SKM-1 treated with dmso at 0.1 percent for 144 hours (cell line): Measurements from ENCODE around the gene S100A12.

Source experiments
- DNase-seq: peaks from one replicate; lab custom pipeline; 2025; ENCODE audit not compliant: unreplicated experiment; lab: John Stamatoyannopoulos, UW

The S100A12 gene

DNA sequence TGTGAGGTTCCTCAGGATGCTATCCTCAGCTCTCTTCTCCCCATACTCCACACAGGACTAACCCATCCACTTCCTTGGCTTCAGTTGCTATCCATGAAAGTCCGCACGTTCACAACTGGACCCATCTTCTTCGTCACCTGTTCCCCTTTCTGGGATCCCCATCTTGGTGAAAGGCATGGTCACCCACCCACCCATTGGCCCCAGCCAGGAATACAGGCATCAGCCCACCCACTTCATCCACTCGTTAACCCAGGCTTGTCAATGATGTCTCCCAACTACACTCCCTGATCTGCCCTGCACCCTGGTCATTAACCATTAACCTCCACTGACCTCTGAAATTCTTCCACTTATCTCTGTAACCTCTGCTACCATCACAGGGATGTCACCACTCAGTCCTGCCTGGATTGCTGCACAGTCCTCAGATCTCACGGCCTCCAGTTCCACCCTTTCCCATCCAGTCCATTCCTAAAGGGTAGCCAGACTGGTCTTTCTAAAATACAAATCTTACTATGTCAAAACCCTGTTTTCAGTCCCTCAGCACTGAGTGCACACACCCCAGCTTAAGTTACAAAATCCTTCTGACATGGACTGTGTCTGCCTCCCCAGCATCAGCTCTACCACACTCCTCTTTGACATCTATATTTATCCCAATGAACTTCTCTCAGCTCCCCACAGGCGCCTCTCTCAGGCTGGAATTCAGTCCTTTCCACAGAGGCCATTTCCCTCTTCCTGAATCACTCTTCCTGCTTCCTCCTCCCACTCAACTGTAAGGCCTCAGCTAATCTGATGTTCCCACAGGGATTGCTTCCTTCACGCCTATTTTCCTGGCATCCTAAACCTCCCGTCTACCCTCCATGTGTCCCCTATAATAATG lies 37.2 kb downstream of the S100A12 start:
- DNase-seq: no peak

DNA sequence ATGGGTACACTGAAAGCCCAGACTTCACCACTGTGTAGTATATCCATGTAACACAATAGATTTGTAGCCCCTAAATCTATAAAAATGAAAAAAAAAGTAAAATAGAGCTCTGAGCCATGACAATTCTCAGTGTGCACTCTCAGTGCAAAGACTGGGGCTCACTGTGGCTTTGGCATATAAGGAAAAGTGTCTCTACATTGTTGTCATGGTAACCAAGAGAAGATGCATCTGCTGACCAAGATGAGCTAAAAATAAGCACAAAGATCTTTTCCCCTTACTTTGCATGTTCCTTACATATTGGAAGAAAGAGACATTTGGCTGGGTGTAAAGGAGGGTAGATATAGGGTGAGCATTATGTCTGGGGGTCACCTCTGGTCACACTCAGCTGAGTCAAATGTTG lies 38.8 kb downstream of the S100A12 start:
- DNase-seq: no peak

DNA sequence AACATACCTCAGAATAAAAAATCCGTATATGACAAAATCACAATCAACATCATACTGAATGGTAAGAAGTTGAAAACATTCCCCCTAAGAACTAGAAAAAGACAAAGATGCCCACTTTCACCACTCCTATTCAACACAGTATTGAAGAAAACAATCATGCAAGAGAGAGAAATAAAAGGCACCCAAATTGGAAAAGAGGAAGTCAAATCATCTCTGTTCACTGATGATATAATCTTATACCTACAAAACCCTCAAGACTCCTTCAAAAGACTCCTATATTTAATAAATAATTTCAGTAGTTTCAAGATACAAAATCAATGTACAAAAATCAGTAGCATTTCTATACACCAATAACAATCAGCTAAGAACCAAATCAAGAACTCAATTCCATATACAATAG lies 41.5 kb downstream of the S100A12 start:
- DNase-seq: no peak

- DNase-seq: no peak
Measured at GRCh38 chr1:153324912-153325311, 50.5 kb downstream of the S100A12 start.
